IPS-15b (cell line): Measurements from ENCODE around the gene ISM1.

Experiments used
- H3K27me3 ChIP-seq: one replicate; pipeline ENCODE4 v1.6.1; 2013; ENCODE audit warnings: low read length; ENCODE audit not compliant: control insufficient read depth, insufficient read depth
- H3K36me3 ChIP-seq: one replicate; pipeline ENCODE4 v1.6.1; 2013; ENCODE audit warnings: low read length; ENCODE audit not compliant: control insufficient read depth, insufficient read depth
- H3K4me1 ChIP-seq: one replicate; pipeline ENCODE4 v1.6.1; 2013; ENCODE audit warnings: mild to moderate bottlenecking, low read length; ENCODE audit not compliant: control insufficient read depth, insufficient read depth
- H3K4me3 ChIP-seq: one replicate; pipeline ENCODE4 v1.5.1; 2013; ENCODE audit warnings: low read depth, low read length
- H3K9ac ChIP-seq: one replicate; pipeline ENCODE4 v1.6.1; 2013; ENCODE audit warnings: low read depth, mild to moderate bottlenecking, low read length
- H3K9me3 ChIP-seq: one replicate; pipeline ENCODE4 v1.6.1; 2013; ENCODE audit warnings: mild to moderate bottlenecking, low read length; ENCODE audit not compliant: control insufficient read depth, insufficient read depth

ISM1 gene

GRCh38 chr20:13276945-13277541 is 56.0 kb downstream of the ISM1 start:
- Histone ChIP-seq H3K36me3 (no peaks in the 10 kb centered on the region), H3K4me3 (no peak overlapping the region), H3K27me3 (no peaks in the 10 kb centered on the region), H3K9me3 (no peaks in the 10 kb centered on the region), H3K9ac (no peak overlapping the region), H3K4me1 (peaks cover 4% of the 10 kb centered on the region)

GRCh38 chr20:13277663-13278295 is 56.7 kb downstream of the ISM1 start:
- Histone ChIP-seq H3K9ac (no peak overlapping the region), H3K36me3 (no peaks in the 10 kb centered on the region), H3K4me3 (no peak overlapping the region), H3K27me3 (no peaks in the 10 kb centered on the region), H3K9me3 (no peaks in the 10 kb centered on the region), H3K4me1 (peaks cover 4% of the 10 kb centered on the region)

GRCh38 chr20:13278812-13279570 is 57.9 kb downstream of the ISM1 start:
- H3K36me3 ChIP-seq, result no peaks in the 10 kb centered on the region
- H3K4me3 ChIP-seq, result no peak overlapping the region
- no peaks in the 10 kb centered on the region for H3K27me3 ChIP-seq
- H3K9ac ChIP-seq, result no peak overlapping the region
- no peaks in the 10 kb centered on the region for H3K9me3 ChIP-seq
- H3K4me1 ChIP-seq, result peaks cover 4% of the 10 kb centered on the region

DNA sequence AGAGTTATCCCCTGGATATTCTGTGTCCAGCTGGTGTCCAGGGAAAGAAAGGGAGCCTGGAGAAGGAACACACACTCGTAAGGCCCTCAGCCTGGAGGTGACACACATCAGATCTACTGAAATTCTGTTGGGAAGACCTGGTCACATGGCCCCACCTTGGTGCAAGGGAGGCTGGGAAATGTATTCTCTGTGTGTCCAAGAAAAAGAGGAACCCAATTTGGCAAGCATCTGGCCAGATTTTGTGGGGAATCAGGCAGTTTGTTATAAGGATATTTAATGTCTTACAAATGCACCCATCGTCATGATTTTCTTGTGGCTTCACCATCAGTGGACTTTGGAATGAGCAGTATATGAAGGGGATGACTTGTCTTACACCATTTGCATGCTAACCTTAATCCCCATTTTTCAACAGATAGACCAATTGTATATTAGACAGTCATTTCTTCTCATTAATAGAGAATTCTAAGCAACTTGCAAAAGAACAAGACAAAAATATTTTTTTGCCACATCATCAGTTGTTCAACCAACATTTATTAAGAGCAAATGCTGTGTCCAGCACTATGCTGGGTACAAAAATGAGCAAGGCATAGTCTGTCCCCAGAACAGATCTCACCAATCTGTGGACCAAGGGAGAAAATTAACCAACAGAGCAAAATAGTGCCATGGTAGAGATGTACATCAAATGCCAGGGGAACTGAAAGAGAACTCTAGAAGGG is 59.7 kb downstream of the ISM1 start:
- Histone ChIP-seq H3K4me3 (no peak overlapping the region), H3K4me1 (no peaks in the 10 kb centered on the region), H3K9me3 (no peaks in the 10 kb centered on the region), H3K9ac (no peak overlapping the region), H3K36me3 (no peaks in the 10 kb centered on the region), H3K27me3 (no peaks in the 10 kb centered on the region)

GRCh38 chr20:13283869-13284829 is 63.1 kb downstream of the ISM1 start:
- Histone ChIP-seq H3K36me3 (no peaks in the 10 kb centered on the region), H3K27me3 (no peaks in the 10 kb centered on the region), H3K4me1 (no peaks in the 10 kb centered on the region), H3K9ac (no peak overlapping the region), H3K4me3 (no peak overlapping the region), H3K9me3 (no peaks in the 10 kb centered on the region)

DNA sequence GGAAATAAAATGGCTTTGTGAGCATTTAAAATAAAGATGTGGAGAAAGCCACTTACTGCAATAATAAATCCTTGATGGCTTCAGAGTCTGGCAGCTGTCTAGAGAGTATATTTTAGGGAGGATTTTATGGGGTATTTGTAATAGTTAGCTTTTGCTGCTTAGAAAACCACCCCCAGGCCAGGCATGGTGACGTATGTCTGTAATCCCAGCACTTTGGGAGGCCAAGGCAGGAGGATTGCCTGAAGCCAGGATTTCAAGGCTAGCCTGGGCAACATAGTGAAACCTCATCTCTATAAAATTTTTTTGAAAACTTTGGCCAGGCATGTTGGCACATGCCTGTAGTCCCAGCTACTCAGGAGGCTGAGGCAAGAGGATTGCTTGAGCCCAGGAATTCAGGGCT is 63.8 kb downstream of the ISM1 start:
- Histone ChIP-seq H3K4me1 (no peaks in the 10 kb centered on the region), H3K4me3 (no peak overlapping the region), H3K27me3 (no peaks in the 10 kb centered on the region), H3K9ac (no peak overlapping the region), H3K36me3 (no peaks in the 10 kb centered on the region), H3K9me3 (no peaks in the 10 kb centered on the region)

- no peak overlapping the region for H3K9ac ChIP-seq
- H3K4me1 ChIP-seq, result no peaks in the 10 kb centered on the region
- H3K9me3 ChIP-seq, result no peaks in the 10 kb centered on the region
- H3K36me3 ChIP-seq, result no peaks in the 10 kb centered on the region
- H3K4me3 ChIP-seq, result no peak overlapping the region
- H3K27me3 ChIP-seq, result no peaks in the 10 kb centered on the region
Observed at GRCh38 chr20:13285408-13285807, 64.3 kb downstream of the ISM1 start.

DNA sequence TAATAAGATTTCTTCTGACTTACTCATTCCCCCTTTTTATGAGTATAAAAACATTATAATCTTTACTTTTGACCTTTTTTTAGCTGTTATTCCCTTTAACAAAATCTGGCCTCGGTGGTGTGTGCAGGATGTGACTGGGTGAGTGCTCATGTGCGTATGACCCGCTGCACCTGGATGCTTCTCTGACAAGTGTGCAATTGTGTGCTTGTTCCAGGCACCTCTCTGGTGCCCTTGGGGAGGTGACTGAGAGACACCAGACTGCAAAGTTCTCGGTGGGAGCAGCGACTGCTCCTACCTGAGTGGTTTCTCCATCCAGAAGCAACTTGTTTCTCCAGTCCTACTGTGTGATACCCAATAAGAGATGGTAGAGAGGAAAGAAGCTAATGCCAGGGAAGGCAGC is 65.0 kb downstream of the ISM1 start:
- Histone ChIP-seq H3K4me3 (no peak overlapping the region), H3K4me1 (no peaks in the 10 kb centered on the region), H3K36me3 (no peaks in the 10 kb centered on the region), H3K9me3 (no peaks in the 10 kb centered on the region), H3K27me3 (no peaks in the 10 kb centered on the region), H3K9ac (no peak overlapping the region)

- H3K36me3 ChIP-seq, result no peaks in the 10 kb centered on the region
- no peaks in the 10 kb centered on the region for H3K4me1 ChIP-seq
Observed at GRCh38 chr20:13286607-13287006, 65.5 kb downstream of the ISM1 start.

GRCh38 chr20:13288357-13288756 is 67.3 kb downstream of the ISM1 start:
- H3K27me3 ChIP-seq, result no peaks in the 10 kb centered on the region
- no peaks in the 10 kb centered on the region for H3K4me1 ChIP-seq
- no peak overlapping the region for H3K4me3 ChIP-seq
- no peaks in the 10 kb centered on the region for H3K9me3 ChIP-seq
- no peaks in the 10 kb centered on the region for H3K36me3 ChIP-seq
- H3K9ac ChIP-seq, result no peak overlapping the region

More at GRCh38 chr20:13286607-13287006, 65.5 kb downstream of the ISM1 start:
- no peaks in the 10 kb centered on the region for H3K27me3 ChIP-seq
- no peak overlapping the region for H3K4me3 ChIP-seq
- H3K9ac ChIP-seq, result no peak overlapping the region
- no peaks in the 10 kb centered on the region for H3K9me3 ChIP-seq

DNA sequence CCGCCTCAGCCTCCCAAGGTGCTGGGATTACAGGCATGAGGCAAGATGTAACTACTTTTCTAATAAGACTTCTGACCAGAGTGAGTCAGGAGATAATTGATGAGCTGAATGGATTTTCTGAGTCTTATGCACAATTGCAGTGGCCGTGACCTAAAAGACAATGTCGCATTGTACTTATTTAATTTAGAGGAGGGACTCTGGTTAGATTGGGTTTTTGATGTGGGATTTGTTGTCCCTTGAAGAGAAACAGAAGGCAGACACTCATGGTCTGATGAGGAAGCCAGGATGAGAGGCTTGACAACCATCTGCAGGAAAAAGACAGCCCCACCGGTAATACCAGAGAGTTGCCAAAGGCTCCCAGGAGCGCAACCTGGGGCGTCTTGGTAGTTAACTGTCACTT is 68.0 kb downstream of the ISM1 start:
- Histone ChIP-seq H3K27me3 (no peaks in the 10 kb centered on the region), H3K9ac (no peak overlapping the region), H3K36me3 (no peaks in the 10 kb centered on the region), H3K4me3 (no peak overlapping the region), H3K9me3 (no peaks in the 10 kb centered on the region), H3K4me1 (no peaks in the 10 kb centered on the region)
